Measurements from ENCODE around the gene NKAIN1. TPM values are rescaled to one million over a fixed set of nuclear protein-coding genes. Genes with fewer than 3 reads are reported as not detected.

The NKAIN1 gene
- total RNA-seq, 1 experiment from 2014 or later: 36.8 TPM

DNA sequence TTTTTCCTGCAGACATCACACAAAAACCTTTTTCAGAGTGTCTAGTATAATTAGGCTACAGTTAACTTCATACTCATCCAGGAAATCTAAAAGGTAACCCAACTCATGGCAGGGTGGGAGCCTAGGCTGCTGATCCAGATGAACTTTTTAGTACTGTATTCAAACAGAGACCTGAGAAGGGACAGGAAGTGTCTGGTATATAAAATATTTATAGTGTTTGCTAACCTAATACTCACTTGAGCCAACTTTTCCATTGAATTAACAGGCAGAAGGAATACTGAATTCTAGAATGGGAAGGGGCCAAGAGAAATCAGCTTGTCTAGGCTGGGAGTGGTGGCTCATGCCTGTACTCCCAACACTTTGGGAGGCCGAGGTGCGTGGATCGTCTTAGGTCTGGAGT is 22.2 kb upstream of the NKAIN1 start (continued):
- TF ChIP-seq, protein P1, sequence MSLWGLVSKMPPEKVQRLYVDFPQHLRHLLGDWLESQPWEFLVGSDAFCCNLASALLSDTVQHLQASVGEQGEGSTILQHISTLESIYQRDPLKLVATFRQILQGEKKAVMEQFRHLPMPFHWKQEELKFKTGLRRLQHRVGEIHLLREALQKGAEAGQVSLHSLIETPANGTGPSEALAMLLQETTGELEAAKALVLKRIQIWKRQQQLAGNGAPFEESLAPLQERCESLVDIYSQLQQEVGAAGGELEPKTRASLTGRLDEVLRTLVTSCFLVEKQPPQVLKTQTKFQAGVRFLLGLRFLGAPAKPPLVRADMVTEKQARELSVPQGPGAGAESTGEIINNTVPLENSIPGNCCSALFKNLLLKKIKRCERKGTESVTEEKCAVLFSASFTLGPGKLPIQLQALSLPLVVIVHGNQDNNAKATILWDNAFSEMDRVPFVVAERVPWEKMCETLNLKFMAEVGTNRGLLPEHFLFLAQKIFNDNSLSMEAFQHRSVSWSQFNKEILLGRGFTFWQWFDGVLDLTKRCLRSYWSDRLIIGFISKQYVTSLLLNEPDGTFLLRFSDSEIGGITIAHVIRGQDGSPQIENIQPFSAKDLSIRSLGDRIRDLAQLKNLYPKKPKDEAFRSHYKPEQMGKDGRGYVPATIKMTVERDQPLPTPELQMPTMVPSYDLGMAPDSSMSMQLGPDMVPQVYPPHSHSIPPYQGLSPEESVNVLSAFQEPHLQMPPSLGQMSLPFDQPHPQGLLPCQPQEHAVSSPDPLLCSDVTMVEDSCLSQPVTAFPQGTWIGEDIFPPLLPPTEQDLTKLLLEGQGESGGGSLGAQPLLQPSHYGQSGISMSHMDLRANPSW (CRISPR knock-in tag; conservative IDR thresholded peaks at IDR 0.05; ENCODE audit: low read depth): no peak

DNA sequence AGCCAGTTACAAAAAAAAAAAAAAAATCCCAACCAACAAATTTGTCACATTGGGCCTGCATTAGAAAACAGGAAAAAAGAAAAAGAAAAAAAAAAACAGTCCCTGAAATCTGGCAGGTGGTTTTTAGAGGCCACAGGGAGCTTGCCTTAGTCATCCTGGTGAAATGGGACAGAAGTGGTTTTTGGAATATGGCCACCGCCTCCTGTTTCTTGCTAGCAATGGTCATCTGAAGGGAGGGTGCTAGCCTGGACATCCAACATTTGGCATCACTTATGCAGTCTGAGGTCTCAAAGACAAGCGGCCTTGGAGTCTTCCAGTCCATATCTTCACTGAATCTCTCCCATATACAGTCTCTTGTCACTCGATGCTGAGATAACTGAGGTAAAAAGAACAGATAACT is 20.1 kb upstream of the NKAIN1 start:
- CTCF ChIA-PET: no interaction called here
- peaks cover 17% of the 10 kb centered on the region for H3K4me1 Mint-ChIP-seq
- peaks cover 51% of the 10 kb centered on the region for H3K36me3 Mint-ChIP-seq
- H3K9me3 Mint-ChIP-seq: no peaks in the 10 kb centered on the region
- H3K27ac Mint-ChIP-seq: no peak overlapping the region
- no peak overlapping the region for H3K4me3 Mint-ChIP-seq
- DNase-seq (ENCODE audit: low spot score) (no peak), ATAC-seq (no peak)
- POLR2A ChIA-PET: no interaction called here
- no peaks in the 10 kb centered on the region for H3K27me3 Mint-ChIP-seq (ENCODE audit: low read depth)
- TF ChIP-seq TCF7 (CRISPR knock-in tag; IDR thresholded peaks at IDR 0.05; ENCODE audit: low read depth): no peak
- TF ChIP-seq ELF4 (CRISPR knock-in tag; IDR thresholded peaks at IDR 0.05; ENCODE audit: low read depth): no peak
- no peak for TF ChIP-seq RORB (CRISPR knock-in tag; IDR thresholded peaks at IDR 0.05)
- no peak for TF ChIP-seq ETV6 (CRISPR knock-in tag; IDR thresholded peaks at IDR 0.05)
- TF ChIP-seq NR3C1 (CRISPR knock-in tag; conservative IDR thresholded peaks at IDR 0.05; ENCODE audit: low read depth): no peak
- TF ChIP-seq IRF2 (CRISPR knock-in tag; IDR thresholded peaks at IDR 0.05; ENCODE audit: borderline replicate concordance, low read depth): no peak
- TF ChIP-seq, protein P2, sequence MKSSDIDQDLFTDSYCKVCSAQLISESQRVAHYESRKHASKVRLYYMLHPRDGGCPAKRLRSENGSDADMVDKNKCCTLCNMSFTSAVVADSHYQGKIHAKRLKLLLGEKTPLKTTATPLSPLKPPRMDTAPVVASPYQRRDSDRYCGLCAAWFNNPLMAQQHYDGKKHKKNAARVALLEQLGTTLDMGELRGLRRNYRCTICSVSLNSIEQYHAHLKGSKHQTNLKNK (CRISPR knock-in tag; IDR thresholded peaks at IDR 0.05): no peak
- TF ChIP-seq CBFB (CRISPR knock-in tag; IDR thresholded peaks at IDR 0.05; ENCODE audit: low read depth): no peak
- TF ChIP-seq ZNF138 (CRISPR knock-in tag; conservative IDR thresholded peaks at IDR 0.05): no peak

DNA sequence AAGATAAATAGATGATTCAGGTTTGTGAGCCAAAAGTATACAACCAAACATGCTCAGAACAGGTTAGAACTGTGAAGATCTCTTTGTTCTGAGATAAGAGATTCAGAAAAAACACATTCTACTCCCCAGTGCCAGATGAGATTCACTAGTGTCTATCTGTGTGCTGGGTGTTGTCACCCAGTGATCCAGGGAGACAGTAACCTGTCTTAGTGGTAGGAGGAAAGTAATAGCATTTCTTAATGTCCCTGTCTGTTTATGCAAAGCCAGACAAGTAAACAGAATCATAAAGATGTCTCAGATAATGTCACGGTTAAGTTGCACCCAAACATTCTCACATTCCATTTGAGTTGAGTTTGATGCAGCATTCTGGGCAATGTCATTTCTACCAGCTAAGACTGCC is 18.9 kb upstream of the NKAIN1 start:
- Mint-ChIP-seq H3K27me3 (ENCODE audit: low read depth) (no peaks in the 10 kb centered on the region), H3K4me3 (no peak overlapping the region), H3K9me3 (no peaks in the 10 kb centered on the region), H3K27ac (no peak overlapping the region), H3K36me3 (peaks cover 41% of the 10 kb centered on the region), H3K4me1 (peaks cover 17% of the 10 kb centered on the region)
- no peak for TF ChIP-seq TP53 (CRISPR knock-in tag; IDR thresholded peaks at IDR 0.05)
- no peak for TF ChIP-seq NFYB (CRISPR knock-in tag; conservative IDR thresholded peaks at IDR 0.05; ENCODE audit: low read depth)
- TF ChIP-seq ESRRA (CRISPR knock-in tag; IDR thresholded peaks at IDR 0.05; ENCODE audit: borderline replicate concordance): no peak
- TF ChIP-seq GABPB1 (CRISPR knock-in tag; IDR thresholded peaks at IDR 0.05): no peak
- DNase-seq (ENCODE audit: low spot score) (no peak), ATAC-seq (no peak)
- CTCF ChIA-PET: interaction anchor here (1.2 kb wide), 1 partner anchor 74 kb away, joined by 3 read pairs; no protein-coding TSS in a partner anchor
- POLR2A ChIA-PET: no interaction called here

DNA sequence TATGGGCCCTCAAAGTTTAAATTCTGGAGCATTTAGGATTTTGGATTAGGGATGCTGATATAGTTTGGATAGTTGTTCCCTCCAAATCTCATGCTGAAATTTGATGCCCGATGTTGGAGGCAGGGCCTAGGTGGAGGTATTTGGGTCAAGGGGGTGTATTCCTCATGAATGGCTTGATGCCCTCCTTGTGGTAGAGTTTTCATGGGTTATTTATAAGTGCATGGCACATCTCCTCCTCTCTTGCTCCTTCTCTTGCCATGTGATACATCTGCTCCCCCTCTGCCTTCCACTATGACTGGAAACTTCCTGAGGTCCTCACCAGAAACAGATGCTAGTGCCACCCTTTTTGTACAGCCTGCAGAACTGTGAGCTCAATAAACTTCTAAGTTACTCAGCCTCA is 17.5 kb upstream of the NKAIN1 start:
- H3K4me1 Mint-ChIP-seq: peaks cover 17% of the 10 kb centered on the region
- ChIA-PET POLR2A (interaction anchor here (0.6 kb wide), 1 partner anchor 204 kb away, joined by 11 read pairs; no protein-coding TSS in a partner anchor), CTCF (interaction anchor here (1.2 to 1.6 kb wide), 3 partner anchors 72 to 73 kb away, joined by 3 to 5 read pairs (median 5); no protein-coding TSS in a partner anchor)
- no peak overlapping the region for H3K4me3 Mint-ChIP-seq
- H3K9me3 Mint-ChIP-seq: no peaks in the 10 kb centered on the region
- no peaks in the 10 kb centered on the region for H3K27me3 Mint-ChIP-seq (ENCODE audit: low read depth)
- DNase-seq (ENCODE audit: low spot score) (no peak), ATAC-seq (no peak)
- H3K27ac Mint-ChIP-seq: no peak overlapping the region
- peaks cover 37% of the 10 kb centered on the region for H3K36me3 Mint-ChIP-seq
- TF ChIP-seq CREM (CRISPR knock-in tag; IDR thresholded peaks at IDR 0.05): no peak
- TF ChIP-seq, protein P1 (CRISPR knock-in tag; conservative IDR thresholded peaks at IDR 0.05; ENCODE audit: low read depth): no peak
- TF ChIP-seq KAT7 (CRISPR knock-in tag; IDR thresholded peaks at IDR 0.05; ENCODE audit: borderline replicate concordance): no peak
- TF ChIP-seq, protein P3, sequence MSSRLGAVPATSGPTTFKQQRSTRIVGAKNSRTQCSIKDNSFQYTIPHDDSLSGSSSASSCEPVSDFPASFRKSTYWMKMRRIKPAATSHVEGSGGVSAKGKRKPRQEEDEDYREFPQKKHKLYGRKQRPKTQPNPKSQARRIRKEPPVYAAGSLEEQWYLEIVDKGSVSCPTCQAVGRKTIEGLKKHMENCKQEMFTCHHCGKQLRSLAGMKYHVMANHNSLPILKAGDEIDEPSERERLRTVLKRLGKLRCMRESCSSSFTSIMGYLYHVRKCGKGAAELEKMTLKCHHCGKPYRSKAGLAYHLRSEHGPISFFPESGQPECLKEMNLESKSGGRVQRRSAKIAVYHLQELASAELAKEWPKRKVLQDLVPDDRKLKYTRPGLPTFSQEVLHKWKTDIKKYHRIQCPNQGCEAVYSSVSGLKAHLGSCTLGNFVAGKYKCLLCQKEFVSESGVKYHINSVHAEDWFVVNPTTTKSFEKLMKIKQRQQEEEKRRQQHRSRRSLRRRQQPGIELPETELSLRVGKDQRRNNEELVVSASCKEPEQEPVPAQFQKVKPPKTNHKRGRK (CRISPR knock-in tag; IDR thresholded peaks at IDR 0.05; ENCODE audit: borderline replicate concordance): no peak
- TF ChIP-seq, protein P4, sequence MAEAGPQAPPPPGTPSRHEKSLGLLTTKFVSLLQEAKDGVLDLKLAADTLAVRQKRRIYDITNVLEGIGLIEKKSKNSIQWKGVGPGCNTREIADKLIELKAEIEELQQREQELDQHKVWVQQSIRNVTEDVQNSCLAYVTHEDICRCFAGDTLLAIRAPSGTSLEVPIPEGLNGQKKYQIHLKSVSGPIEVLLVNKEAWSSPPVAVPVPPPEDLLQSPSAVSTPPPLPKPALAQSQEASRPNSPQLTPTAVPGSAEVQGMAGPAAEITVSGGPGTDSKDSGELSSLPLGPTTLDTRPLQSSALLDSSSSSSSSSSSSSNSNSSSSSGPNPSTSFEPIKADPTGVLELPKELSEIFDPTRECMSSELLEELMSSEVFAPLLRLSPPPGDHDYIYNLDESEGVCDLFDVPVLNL (CRISPR knock-in tag; IDR thresholded peaks at IDR 0.05; ENCODE audit: borderline replicate concordance, low read depth): no peak
- TF ChIP-seq, protein P5, sequence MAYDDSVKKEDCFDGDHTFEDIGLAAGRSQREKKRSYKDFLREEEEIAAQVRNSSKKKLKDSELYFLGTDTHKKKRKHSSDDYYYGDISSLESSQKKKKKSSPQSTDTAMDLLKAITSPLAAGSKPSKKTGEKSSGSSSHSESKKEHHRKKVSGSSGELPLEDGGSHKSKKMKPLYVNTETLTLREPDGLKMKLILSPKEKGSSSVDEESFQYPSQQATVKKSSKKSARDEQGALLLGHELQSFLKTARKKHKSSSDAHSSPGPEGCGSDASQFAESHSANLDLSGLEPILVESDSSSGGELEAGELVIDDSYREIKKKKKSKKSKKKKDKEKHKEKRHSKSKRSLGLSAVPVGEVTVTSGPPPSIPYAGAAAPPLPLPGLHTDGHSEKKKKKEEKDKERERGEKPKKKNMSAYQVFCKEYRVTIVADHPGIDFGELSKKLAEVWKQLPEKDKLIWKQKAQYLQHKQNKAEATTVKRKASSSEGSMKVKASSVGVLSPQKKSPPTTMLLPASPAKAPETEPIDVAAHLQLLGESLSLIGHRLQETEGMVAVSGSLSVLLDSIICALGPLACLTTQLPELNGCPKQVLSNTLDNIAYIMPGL (CRISPR knock-in tag; IDR thresholded peaks at IDR 0.05): no peak
